Urinary bladder (tissue), 4 donors: Measurements from ENCODE around the gene DAZAP1. TPM values are rescaled to one million over a fixed set of nuclear protein-coding genes. Genes with fewer than 3 reads are reported as not detected.

Source experiments
- DNase-seq: peaks from one replicate; pipeline ENCODE4 v3.0.0-alpha.2; 2015; ENCODE audit errors: extremely low spot score
- H3K27ac ChIP-seq: one replicate; pipeline ENCODE4 v1.5.1; 2013; ENCODE audit warnings: low read depth, mild to moderate bottlenecking, moderate library complexity
- H3K36me3 ChIP-seq: one replicate; pipeline ENCODE4 v1.6.1; 2013; ENCODE audit warnings: mild to moderate bottlenecking, moderate library complexity; ENCODE audit not compliant: insufficient read depth
- H3K4me1 ChIP-seq: one replicate; pipeline ENCODE4 v1.6.1; 2013; ENCODE audit warnings: mild to moderate bottlenecking, moderate library complexity; ENCODE audit not compliant: insufficient read depth
- H3K4me3 ChIP-seq: one replicate; pipeline ENCODE4 v1.5.1; 2013; ENCODE audit warnings: low read depth, low read length
- WGBS: extraction: QIAGEN DNeasy Blood & Tissue Kit; methylation state at CpG from one replicate; pipeline ENCODE4 v1.1.7; 2013; 5-methylcytosine and 5-hydroxymethylcytosine counted together
- polyA plus RNA-seq: library from polyadenylated mRNA; stranded (reverse); fragments of 200-250 nt; gene quantifications from one replicate; pipeline ENCODE4 v1.2.3, GENCODE V29; 2013
- total RNA-seq: library from RNA; depleted of rRNA; stranded (reverse); fragments of >200 nt; gene quantifications from one replicate; pipeline ENCODE4 v1.2.3, GENCODE V29; 2014
- donor health status: healthy with polysubstance abuse.
- donor health status: healthy.

The DAZAP1 gene
- total and polyA plus RNA-seq, 2 donors, result 37.0 to 71.5 TPM

DNA sequence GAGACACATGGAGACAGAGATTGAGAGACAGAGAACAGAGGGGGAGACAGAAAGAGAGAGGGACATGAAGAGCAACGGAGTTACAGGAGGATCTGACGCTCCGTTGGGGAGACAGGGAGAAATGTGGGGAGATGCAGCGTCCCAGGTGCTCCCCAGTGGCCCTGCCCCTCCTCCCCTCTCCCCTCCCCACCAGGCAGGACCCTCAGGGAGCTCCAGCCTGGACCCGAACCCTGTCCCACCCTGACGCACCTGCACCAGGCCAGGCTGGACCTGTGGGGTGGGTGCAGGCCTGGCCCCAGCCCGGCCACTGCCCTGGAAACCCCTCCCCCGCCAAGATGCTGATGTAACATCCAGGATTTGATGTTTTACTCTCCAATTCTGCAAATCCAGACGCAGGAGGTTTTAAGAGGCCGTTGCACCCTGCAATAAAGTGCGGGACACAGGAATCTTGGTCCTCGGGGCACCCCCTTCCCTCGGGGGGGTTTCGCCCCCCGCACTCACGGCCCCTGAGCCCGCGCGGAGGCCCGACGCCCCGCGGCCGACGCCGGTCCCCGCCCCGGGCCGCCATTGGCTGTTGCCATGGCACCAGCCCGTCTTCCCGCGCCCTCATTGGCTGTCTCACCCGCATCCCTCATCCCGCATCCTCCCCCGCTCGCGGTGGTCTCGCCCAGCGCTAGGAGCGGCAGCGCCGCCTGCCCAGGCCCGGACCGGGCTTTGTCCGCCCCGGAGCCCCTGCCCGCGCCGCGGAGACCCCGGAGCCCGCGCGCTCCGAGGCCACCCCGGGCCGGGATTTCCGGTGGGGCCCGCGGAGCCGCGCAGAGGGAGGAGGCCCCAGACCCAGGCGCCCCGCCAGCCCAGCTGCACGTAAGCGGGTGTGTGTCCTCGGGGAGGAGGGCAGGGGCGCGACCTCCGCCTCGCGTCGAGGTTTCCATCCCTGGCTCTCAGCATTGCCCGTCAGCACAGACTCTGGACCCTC lies 42.4 kb downstream of the DAZAP1 start, which contains the start of gene APC2:
Gene APC2, plus strand, starts transcription at position 655 of the 976 bp plus-strand sequence. CDS start 2,881 bp downstream, outside the sequence.
- Histone ChIP-seq H3K27ac (no peak within 1 kb of the TSS), H3K4me3 (no peak within 1 kb of the TSS), H3K4me1 (peaks cover 5% of the 10 kb centered on the region), H3K36me3 (no peaks in the 10 kb centered on the region)
- WGBS, result 4% methylated on average over 74 of the region's 74 CpGs
- no peak for DNase-seq

DNA sequence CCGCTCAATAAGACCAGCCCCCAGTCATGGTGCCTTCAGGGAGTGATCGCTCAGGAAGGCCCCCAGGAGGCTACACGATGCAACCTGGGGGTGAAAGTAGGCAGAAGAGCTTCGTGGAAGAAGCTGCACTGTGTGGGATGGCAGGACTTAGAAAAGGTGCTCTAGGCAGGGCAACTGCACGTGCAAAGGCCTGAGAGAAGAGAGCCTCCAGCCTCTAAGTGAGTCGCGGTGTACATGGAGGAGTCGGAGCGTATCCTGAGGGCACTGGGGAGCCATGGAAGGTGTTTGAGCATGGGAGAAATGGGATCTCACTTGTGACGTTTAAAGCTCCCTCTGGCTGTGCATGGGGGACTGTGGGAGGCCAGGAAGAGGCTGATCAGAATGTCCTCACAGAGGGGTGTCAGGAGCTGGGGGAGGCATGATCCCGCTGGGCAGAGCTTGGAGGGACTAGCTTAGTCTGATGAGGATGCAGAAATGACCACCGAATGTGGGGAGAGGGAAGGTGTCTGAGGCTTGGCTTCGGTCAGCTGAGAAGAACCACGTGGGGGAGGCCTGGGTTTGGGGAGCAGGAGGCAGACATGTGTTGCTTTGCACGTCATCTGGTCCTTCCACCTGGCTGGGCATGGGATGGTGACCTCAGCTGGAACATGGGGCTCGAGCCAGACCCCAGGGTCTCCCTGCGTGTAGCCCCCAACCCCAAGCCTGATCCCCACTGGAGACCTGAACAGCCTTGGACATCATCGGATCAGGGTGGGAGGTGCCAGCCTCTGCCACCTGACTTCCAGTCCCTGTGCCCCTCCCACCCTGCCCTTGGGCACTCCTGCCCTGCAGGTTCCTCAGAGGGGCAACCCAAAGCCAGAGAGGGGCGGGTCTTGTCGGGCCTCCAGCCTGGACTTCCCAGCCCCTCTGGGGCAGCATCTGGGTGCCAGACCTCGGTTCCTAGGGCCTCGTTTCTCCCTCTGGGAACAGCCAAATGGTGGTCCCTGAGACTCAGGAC lies 43.6 kb downstream of the DAZAP1 start:
- Histone ChIP-seq H3K27ac (no peak overlapping the region), H3K36me3 (no peaks in the 10 kb centered on the region), H3K4me3 (no peak overlapping the region), H3K4me1 (peaks cover 2% of the 10 kb centered on the region)
- WGBS, result 55% methylated on average over 22 of the region's 22 CpGs
- DNase-seq, result no peak

GRCh38 chr19:1451916-1452801 lies 44.8 kb downstream of the DAZAP1 start:
- Histone ChIP-seq H3K36me3 (no peaks in the 10 kb centered on the region), H3K4me1 (no peaks in the 10 kb centered on the region), H3K27ac (no peak overlapping the region), H3K4me3 (no peak overlapping the region)
- 30% methylated on average over 39 of the region's 39 CpGs for WGBS
- no peak for DNase-seq

- WGBS, result 62% methylated on average over 30 of the region's 30 CpGs
These were observed 45.6 kb downstream of the DAZAP1 start for GRCh38 chr19:1452802-1453524.

DNA sequence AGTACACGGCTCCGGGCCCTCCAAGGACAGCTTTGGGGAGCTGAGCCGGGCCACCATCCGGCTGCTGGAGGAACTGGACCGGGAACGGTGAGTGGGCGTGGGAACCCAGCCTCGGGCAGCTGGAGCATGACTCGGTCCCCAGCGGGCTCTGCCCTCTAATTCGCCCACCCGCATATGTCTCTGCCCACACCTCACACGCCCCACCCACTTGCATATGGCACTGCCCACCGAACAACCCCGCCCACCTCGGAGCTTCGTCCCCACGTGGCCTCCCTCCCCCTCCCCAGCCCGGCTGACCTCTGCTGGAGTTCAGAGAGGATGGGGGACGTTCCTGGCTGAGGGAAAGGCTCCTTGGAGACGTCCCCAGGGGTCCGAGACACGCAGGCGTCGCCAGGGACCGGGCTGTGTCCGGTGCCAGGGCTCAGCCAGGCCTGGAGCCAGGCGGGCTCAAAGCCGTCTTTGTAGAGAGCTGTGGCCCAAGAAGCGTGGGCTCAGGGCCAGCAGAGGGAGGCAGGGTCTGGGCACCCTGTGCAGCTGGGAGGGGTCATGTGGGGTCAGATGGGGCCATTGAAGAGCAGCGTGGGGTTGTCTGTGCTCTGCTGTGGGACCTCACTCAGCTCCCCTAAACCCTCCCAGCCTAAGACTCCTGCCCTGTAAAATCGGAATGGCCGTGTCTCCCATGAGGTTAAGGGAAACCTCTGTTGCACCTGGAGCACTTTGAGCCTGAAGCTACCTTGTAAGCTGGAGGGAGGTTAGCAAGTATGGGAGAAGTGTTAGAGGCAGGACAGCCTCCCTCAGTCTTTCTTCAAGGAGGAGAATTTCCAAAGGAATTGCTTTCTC lies 46.4 kb downstream of the DAZAP1 start:
- no peak for DNase-seq
- Histone ChIP-seq H3K27ac (no peak overlapping the region), H3K4me3 (no peak overlapping the region), H3K4me1 (no peaks in the 10 kb centered on the region), H3K36me3 (no peaks in the 10 kb centered on the region)
- WGBS, result 30% methylated on average over 33 of the region's 33 CpGs

More at GRCh38 chr19:1452802-1453524, 45.6 kb downstream of the DAZAP1 start:
- Histone ChIP-seq H3K4me3 (no peak overlapping the region), H3K27ac (no peak overlapping the region), H3K4me1 (no peaks in the 10 kb centered on the region), H3K36me3 (no peaks in the 10 kb centered on the region)
- DNase-seq, result no peak

- Histone ChIP-seq H3K4me3 (no peak overlapping the region), H3K36me3 (no peaks in the 10 kb centered on the region), H3K4me1 (no peaks in the 10 kb centered on the region), H3K27ac (no peak overlapping the region)
- DNase-seq, result no peak
- WGBS, result 11% methylated on average over 22 of the region's 22 CpGs
These were observed 47.6 kb downstream of the DAZAP1 start for GRCh38 chr19:1455002-1455335.

GRCh38 chr19:1455336-1456120 lies 48.1 kb downstream of the DAZAP1 start:
- DNase-seq, result no peak
- WGBS, result 6% methylated on average over 42 of the region's 42 CpGs
- no peaks in the 10 kb centered on the region for H3K4me1 ChIP-seq

DNA sequence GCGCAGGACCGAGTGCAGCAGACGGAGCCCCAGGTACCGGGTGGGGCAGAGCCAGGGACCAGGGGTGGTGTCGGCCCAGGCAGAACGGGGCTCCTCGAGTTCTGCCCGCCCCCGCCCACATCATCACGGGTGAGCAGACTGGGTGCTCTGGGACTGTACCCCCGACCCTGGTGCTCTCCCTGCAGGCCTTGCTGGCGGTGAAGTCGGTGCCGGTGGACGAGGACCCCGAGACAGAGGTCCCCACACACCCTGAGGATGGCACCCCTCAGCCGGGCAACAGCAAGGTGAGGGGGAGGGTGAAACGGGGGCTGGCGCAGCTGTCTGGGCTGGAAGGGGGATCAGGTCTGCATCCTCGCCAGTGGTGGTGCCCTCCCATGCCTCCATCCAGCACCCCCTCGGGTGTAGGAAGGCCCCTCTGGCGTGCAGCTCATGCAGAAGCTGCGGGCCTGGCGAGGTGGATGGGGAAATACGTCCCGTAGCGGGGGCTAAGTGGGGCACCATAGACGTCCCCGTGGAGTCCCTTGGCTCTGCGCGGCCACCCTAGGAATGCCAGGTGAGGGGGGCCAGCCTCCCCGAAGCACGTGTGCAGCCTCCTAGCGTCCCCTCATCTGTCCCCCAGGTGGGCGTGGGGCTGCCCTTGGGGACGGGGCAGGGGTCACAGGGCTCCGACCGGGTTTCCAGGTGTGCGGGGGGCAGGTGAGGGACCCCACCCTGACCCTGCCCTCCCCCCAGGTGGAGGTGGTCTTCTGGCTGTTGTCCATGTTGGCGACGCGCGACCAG lies 48.9 kb downstream of the DAZAP1 start:
- Histone ChIP-seq H3K4me3 (no peak overlapping the region), H3K27ac (no peak overlapping the region), H3K4me1 (no peaks in the 10 kb centered on the region), H3K36me3 (no peaks in the 10 kb centered on the region)
- 38% methylated on average over 43 of the region's 43 CpGs for WGBS
- DNase-seq, result no peak

More at GRCh38 chr19:1455336-1456120, 48.1 kb downstream of the DAZAP1 start:
- Histone ChIP-seq H3K4me3 (no peak overlapping the region), H3K36me3 (no peaks in the 10 kb centered on the region), H3K27ac (no peak overlapping the region)

DNA sequence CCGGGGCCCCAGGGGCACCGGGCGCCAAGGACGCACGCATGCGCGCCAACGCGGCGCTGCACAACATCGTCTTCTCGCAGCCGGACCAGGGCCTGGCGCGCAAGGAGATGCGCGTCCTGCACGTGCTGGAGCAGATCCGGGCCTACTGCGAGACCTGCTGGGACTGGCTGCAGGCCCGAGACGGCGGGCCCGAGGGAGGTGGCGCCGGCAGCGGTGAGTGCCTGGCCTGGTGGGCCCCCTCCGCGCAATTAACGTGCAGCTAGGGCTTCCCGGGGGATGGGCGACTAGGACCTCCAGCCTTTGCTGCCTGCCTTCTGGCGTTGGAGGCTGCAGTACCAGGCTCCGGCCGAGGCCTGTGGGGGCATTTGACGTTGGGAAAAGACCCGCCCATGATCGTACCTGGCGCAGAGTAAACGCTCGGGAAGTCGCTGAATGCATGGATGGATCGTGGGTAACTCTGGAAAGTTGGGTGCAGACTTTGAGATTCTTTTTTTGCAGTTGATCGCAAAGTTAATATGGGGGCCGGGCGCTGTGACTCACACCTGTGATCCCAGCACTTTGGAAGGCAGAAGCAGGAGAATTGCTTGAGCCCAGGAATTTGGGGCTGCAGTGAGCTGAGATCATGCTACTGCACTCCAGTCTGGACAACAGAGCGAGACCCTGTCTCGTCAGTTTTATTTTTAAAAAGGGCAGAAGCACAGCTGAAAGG lies 49.8 kb downstream of the DAZAP1 start:
- no peak overlapping the region for H3K4me3 ChIP-seq
- no peaks in the 10 kb centered on the region for H3K4me1 ChIP-seq
- no peak for DNase-seq
- H3K27ac ChIP-seq, result no peak overlapping the region
- WGBS, result 16% methylated on average over 48 of the region's 48 CpGs
- no peaks in the 10 kb centered on the region for H3K36me3 ChIP-seq

- DNase-seq, result no peak
- Histone ChIP-seq H3K4me3 (no peak overlapping the region), H3K36me3 (no peaks in the 10 kb centered on the region), H3K27ac (no peak overlapping the region), H3K4me1 (no peaks in the 10 kb centered on the region)
- whole genome bisulfite sequencing, result 81% methylated on average over 16 of the region's 16 CpGs
These were observed 50.5 kb downstream of the DAZAP1 start for GRCh38 chr19:1457892-1458291.
